HepG2 (cell line): Measurements from ENCODE around the gene OSBPL10. TPM values are rescaled to one million over a fixed set of nuclear protein-coding genes. Genes with fewer than 3 reads are reported as not detected.

Experiments used
- FOXK2 ChIP-seq: fragments of 450-650 bp; IDR thresholded peaks from 2 replicates; pipeline ENCODE4 v1.6.1; 2016
- GMEB1 ChIP-seq: sonication (generic); formaldehyde crosslinking; IDR thresholded peaks from 2 replicates; pipeline ENCODE4 v1.5.1; 2020; ENCODE audit warnings: missing genetic modification reagents, mild to moderate bottlenecking, borderline replicate concordance
- MBD4 ChIP-seq: IDR thresholded peaks from 2 replicates; pipeline ENCODE4 v1.6.1; 2012; ENCODE audit warnings: low read length, inconsistent platforms, borderline replicate concordance
- MNT ChIP-seq: fragments of 450-650 bp; IDR thresholded peaks from 2 replicates; pipeline ENCODE4 v1.6.1; 2016
- MTF1 ChIP-seq: sonication (generic); formaldehyde crosslinking; IDR thresholded peaks from 2 replicates; pipeline ENCODE4 v1.5.0; 2020; ENCODE audit warnings: missing genetic modification reagents
- MYNN ChIP-seq: sonication (generic); formaldehyde crosslinking; IDR thresholded peaks from 2 replicates; pipeline ENCODE4 v1.4.0; 2020; ENCODE audit warnings: mild to moderate bottlenecking, low read depth, missing genetic modification reagents
- NFAT5 ChIP-seq: sonication (generic); formaldehyde crosslinking; IDR thresholded peaks from 2 replicates; pipeline ENCODE4 v1.4.0; 2020; ENCODE audit warnings: missing genetic modification reagents
- SNRNP70 ChIP-seq: fragments of 200-400 bp; formaldehyde crosslinking; IDR thresholded peaks from 2 replicates; pipeline ENCODE4 v1.6.1; 2017; ENCODE audit warnings: mild to moderate bottlenecking, low read depth, low read length, moderate library complexity
- TARDBP ChIP-seq: sonication (generic); formaldehyde crosslinking; IDR thresholded peaks from 2 replicates; pipeline ENCODE4 v1.8.0; 2022; ENCODE audit warnings: mild to moderate bottlenecking, missing genetic modification reagents
- TEAD3 ChIP-seq: optimal IDR thresholded peaks from 2 replicates; pipeline ENCODE3; 2016; ENCODE audit warnings: borderline replicate concordance
- THAP8 ChIP-seq: sonication (generic); formaldehyde crosslinking; IDR thresholded peaks from 2 replicates; pipeline ENCODE4 v1.5.1; 2020; ENCODE audit warnings: missing genetic modification reagents, mild to moderate bottlenecking, borderline replicate concordance
- ZNF124 ChIP-seq: sonication (generic); formaldehyde crosslinking; IDR thresholded peaks from 2 replicates; pipeline ENCODE4 v1.4.0; 2020; ENCODE audit warnings: missing genetic modification reagents
- ZNF354B ChIP-seq: sonication (generic); formaldehyde crosslinking; IDR thresholded peaks from 2 replicates; pipeline ENCODE4 v1.8.0; 2022; ENCODE audit warnings: mild to moderate bottlenecking, missing genetic modification reagents
- ZNF431 ChIP-seq: sonication (generic); formaldehyde crosslinking; IDR thresholded peaks from 2 replicates; pipeline ENCODE4 v1.9.0; 2022; ENCODE audit warnings: missing genetic modification reagents, low read depth, mild to moderate bottlenecking, borderline replicate concordance
- ZNF496 ChIP-seq: sonication (generic); formaldehyde crosslinking; IDR thresholded peaks from 2 replicates; pipeline ENCODE4 v1.8.1; 2023; ENCODE audit warnings: mild to moderate bottlenecking, moderate library complexity, missing genetic modification reagents; ENCODE audit not compliant: insufficient replicate concordance
- ZNF879 ChIP-seq: sonication (generic); formaldehyde crosslinking; IDR thresholded peaks from 2 replicates; pipeline ENCODE4 v1.8.1; 2023; ENCODE audit warnings: missing genetic modification reagents
- ZUFSP ChIP-seq: sonication (generic); formaldehyde crosslinking; IDR thresholded peaks from 2 replicates; pipeline ENCODE4 v1.9.0; 2021; ENCODE audit warnings: missing genetic modification reagents, mild to moderate bottlenecking, borderline replicate concordance
- polyA plus RNA-seq, 8 experiments: library from polyadenylated mRNA; depleted of rRNA in 3 of 8; stranded (reverse) in 7 of 8; unstranded in 1 of 8; fragments of >200 nt; fragmentation: Illumina TruSeq in 4 of 8; extraction: Trizol in 4 of 8; gene quantifications; 2 replicates each; pipeline versions ENCODE4 v1.2.1 to v1.2.3, GENCODE V29; 2011 to 2016; ENCODE audit warnings: low read depth in 4 of 8, missing spikeins in 1 of 8, mixed read lengths in 1 of 8; ENCODE audit not compliant: insufficient read depth in 1 of 8
- total RNA-seq, 5 experiments: library from RNA; depleted of rRNA; stranded (reverse); fragments of >200 nt; fragmentation: Illumina TruSeq; extraction: Trizol; gene quantifications; 2 replicates each; pipeline ENCODE4 v1.2.3, GENCODE V29; 2016; ENCODE audit warnings: low read depth in 1 of 5

Gene OSBPL10
- total and polyA plus RNA-seq, 2 of the 13 experiments (the other 11 are each of a cell fraction or from before 2014, with no cell fraction given), result 10.3 to 28.6 TPM

- no peak for TF ChIP-seq MYNN (CRISPR knock-in tag)
- TF ChIP-seq ZUFSP (CRISPR knock-in tag), result no peak
- no peak for TF ChIP-seq ZNF496
- no peak for TF ChIP-seq THAP8 (CRISPR knock-in tag)
- no peak for TF ChIP-seq SNRNP70
- no peak for TF ChIP-seq MBD4
- TF ChIP-seq ZNF354B (CRISPR knock-in tag), result no peak
- 0 out of 2 replicates have a peak, but pooled peaks have one; percentile 21 for TF ChIP-seq ZNF124 (CRISPR knock-in tag)
- no peak for TF ChIP-seq NFAT5 (CRISPR knock-in tag)
- TF ChIP-seq MNT, result no peak
- TF ChIP-seq TARDBP (CRISPR knock-in tag), result peak; percentile 49; the same call in 1 of the 2 replicates
- TF ChIP-seq FOXK2, result no peak
- peak; percentile 18 for TF ChIP-seq TEAD3 (CRISPR knock-in tag)
- no peak; the same call in 1 of the 2 replicates for TF ChIP-seq GMEB1 (CRISPR knock-in tag)
- no peak for TF ChIP-seq MTF1 (CRISPR knock-in tag)
- no peak for TF ChIP-seq ZNF431
- no peak for TF ChIP-seq ZNF879
Measured at GRCh38 chr3:31981206-31982181, at the start of gene OSBPL10, which contains the start of gene ZNF860 (continued).
